22Rv1 (cell line): ENCODE data around the gene GLCCI1.

Experiments used
- ZFX ChIP-seq: fragments of 450-650 bp; IDR thresholded peaks from 2 replicates; pipeline ENCODE4 v1.6.1; 2017; ENCODE audit warnings: antibody characterized with exemption, borderline replicate concordance
- TF ChIP-seq, protein P1 (sequence below): fragments of 450-650 bp; IDR thresholded peaks from 2 replicates; pipeline ENCODE4 v1.5.1; 2017; ENCODE audit warnings: mild to moderate bottlenecking

DNA sequence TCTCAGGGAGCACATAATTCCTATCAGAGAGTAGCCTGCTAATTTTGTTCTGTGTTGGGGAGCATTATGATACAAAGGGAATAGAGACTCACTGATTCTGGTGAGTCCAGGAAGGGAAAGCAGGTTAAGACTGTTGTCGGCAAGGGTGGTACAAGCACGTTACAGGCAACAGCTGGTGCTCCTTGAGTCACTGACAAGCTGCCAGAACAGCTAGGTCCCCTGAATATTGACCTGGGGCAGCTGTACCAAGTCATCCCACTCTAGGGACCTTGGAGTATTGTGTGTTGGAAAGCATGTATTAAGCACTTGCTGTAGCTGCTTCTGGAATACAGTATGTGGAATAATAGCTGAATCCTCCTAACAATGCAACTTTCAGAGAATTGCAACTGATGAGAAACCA, 37.0 kb upstream of the GLCCI1 start:
- TF ChIP-seq, protein P1, sequence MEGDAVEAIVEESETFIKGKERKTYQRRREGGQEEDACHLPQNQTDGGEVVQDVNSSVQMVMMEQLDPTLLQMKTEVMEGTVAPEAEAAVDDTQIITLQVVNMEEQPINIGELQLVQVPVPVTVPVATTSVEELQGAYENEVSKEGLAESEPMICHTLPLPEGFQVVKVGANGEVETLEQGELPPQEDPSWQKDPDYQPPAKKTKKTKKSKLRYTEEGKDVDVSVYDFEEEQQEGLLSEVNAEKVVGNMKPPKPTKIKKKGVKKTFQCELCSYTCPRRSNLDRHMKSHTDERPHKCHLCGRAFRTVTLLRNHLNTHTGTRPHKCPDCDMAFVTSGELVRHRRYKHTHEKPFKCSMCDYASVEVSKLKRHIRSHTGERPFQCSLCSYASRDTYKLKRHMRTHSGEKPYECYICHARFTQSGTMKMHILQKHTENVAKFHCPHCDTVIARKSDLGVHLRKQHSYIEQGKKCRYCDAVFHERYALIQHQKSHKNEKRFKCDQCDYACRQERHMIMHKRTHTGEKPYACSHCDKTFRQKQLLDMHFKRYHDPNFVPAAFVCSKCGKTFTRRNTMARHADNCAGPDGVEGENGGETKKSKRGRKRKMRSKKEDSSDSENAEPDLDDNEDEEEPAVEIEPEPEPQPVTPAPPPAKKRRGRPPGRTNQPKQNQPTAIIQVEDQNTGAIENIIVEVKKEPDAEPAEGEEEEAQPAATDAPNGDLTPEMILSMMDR: no peak
- TF ChIP-seq ZFX: no peak
